ENCODE measurements around the gene SH2D3A. TPM values are rescaled to one million over a fixed set of nuclear protein-coding genes. Genes with fewer than 3 reads are reported as not detected.
A peak's percentile ranks its signal among the peaks of the same experiment; 100 is the strongest.
"Not testable (repeated sequence)": the region's sequence is repeated elsewhere in the genome, so short reads cannot be mapped to it uniquely, and the experiment has no call there.

The SH2D3A gene
- total and polyA plus RNA-seq, 11 donors, result 0.08 to 0.56 (median 0.25) TPM; not detected in 6

GRCh38 chr19:6750062-6750461 is 17.2 kb downstream of the SH2D3A start:
- Histone ChIP-seq H3K27me3 (no peaks in the 10 kb centered on the region), H3K36me3 (peaks cover 0 to 76% (median 73%) of the 10 kb centered on the region in 9 donors), H3K27ac (peak overlapping the region in 5 of 12 donors; percentile 1 to 49 (median 43)), H3K4me3 (no peak overlapping the region), H3K9me3 (no peaks in the 10 kb centered on the region), H3K4me1 (peaks cover 5 to 31% (median 16%) of the 10 kb centered on the region in 12 donors)
- DNase-seq (peak in 4 of 5 donors; percentile 65 to 78 (median 74)), ATAC-seq (peak in 2 of 4 donors; percentile 27 to 42)
- TF ChIP-seq POLR2A (IDR thresholded peaks at IDR 0.05) (no peak), CTCF (IDR thresholded peaks at IDR 0.05) (no peak)
- intact Hi-C loops (cut with DNase I), result loop anchor here in 2 of 10 donors (5.0 to 10.0 kb wide), 2 partner anchors 115 to 118 kb away; no protein-coding TSS in a partner anchor
- WGBS, 4 donors, result 69 to 79% (median 75%) methylated on average over 11 to 20 of the region's 20 CpGs

- 85 to 91% (median 87%) methylated on average over 10 of the region's 10 CpGs for WGBS, 4 donors
- H3K27ac ChIP-seq, result peak overlapping the region in 2 of 12 donors; percentile 25 to 38
- H3K4me1 ChIP-seq, result peaks cover 11 to 44% (median 29%) of the 10 kb centered on the region in 12 donors
- ATAC-seq, DNase-seq, H3K27me3 ChIP-seq, H3K9me3 ChIP-seq, H3K4me3 ChIP-seq: not testable (repeated sequence)
- H3K36me3 ChIP-seq, result peaks cover 0 to 89% (median 79%) of the 10 kb centered on the region in 9 donors
- intact Hi-C loops (cut with DNase I), result loop anchor here in 1 of 10 donors (10.0 kb wide), 2 partner anchors 224 to 374 kb away; partner anchors contain the start of genes ALKBH7 and PSPN
These were observed 18.7 kb downstream of the SH2D3A start for GRCh38 chr19:6748543-6748942.

GRCh38 chr19:6745965-6746364 is 21.3 kb downstream of the SH2D3A start:
- no peak for ATAC-seq
- Histone ChIP-seq H3K4me3 (no peak overlapping the region), H3K9me3 (no peaks in the 10 kb centered on the region), H3K27me3 (no peaks in the 10 kb centered on the region), H3K27ac (peak overlapping the region in 4 of 12 donors; percentile 45 to 95 (median 81)), H3K4me1 (peaks cover 11 to 52% (median 33%) of the 10 kb centered on the region in 12 donors), H3K36me3 (peaks cover 0 to 86% (median 72%) of the 10 kb centered on the region in 9 donors)
- DNase-seq, result no peak
- intact Hi-C loops (cut with DNase I), result loop anchor here in 1 of 10 donors (10.0 kb wide), 2 partner anchors 221 to 371 kb away; partner anchors contain the start of genes ALKBH7 and PSPN
- 92 to 96% (median 94%) methylated on average over 11 to 24 of the region's 24 CpGs for WGBS, 4 donors
- TF ChIP-seq POLR2A (IDR thresholded peaks at IDR 0.05), result no peak
- no peak for TF ChIP-seq CTCF (IDR thresholded peaks at IDR 0.05)

- Histone ChIP-seq H3K4me1 (peaks cover 11 to 56% (median 35%) of the 10 kb centered on the region in 12 donors), H3K36me3 (peaks cover 0 to 73% (median 59%) of the 10 kb centered on the region in 9 donors), H3K9me3 (no peaks in the 10 kb centered on the region), H3K27ac (peak overlapping the region; percentile 53 to 95 (median 82)), H3K4me3 (peak overlapping the region in 7 of 12 donors; percentile 5 to 27 (median 20)), H3K27me3 (no peaks in the 10 kb centered on the region)
- intact Hi-C loops (cut with DNase I), result loop anchor here in 1 of 10 donors (5.0 to 10.0 kb wide), 3 partner anchors 118 to 370 kb away; partner anchors contain the start of genes ALKBH7 and PSPN
- 16 to 56% (median 28%) methylated on average over 8 to 41 of the region's 41 CpGs for WGBS, 4 donors
- TF ChIP-seq POLR2A (IDR thresholded peaks at IDR 0.05) (no peak), CTCF (IDR thresholded peaks at IDR 0.05) (no peak)
- DNase-seq, result peak; percentile 94 to 95 (median 94)
- ATAC-seq, result peak; percentile 88 to 92 (median 90)
These were observed 22.6 kb downstream of the SH2D3A start for GRCh38 chr19:6744381-6745301.
